GM19328 (cell line): ENCODE data around the gene PIEZO1.

Experiments
- ATAC-seq: cut with Tn5 transposase; IDR thresholded peaks from one replicate; pipeline ENCODE4 v1.9.1; 2021; ENCODE audit warnings: mild to moderate bottlenecking, moderate library complexity; ENCODE audit not compliant: unreplicated experiment

The PIEZO1 gene

DNA sequence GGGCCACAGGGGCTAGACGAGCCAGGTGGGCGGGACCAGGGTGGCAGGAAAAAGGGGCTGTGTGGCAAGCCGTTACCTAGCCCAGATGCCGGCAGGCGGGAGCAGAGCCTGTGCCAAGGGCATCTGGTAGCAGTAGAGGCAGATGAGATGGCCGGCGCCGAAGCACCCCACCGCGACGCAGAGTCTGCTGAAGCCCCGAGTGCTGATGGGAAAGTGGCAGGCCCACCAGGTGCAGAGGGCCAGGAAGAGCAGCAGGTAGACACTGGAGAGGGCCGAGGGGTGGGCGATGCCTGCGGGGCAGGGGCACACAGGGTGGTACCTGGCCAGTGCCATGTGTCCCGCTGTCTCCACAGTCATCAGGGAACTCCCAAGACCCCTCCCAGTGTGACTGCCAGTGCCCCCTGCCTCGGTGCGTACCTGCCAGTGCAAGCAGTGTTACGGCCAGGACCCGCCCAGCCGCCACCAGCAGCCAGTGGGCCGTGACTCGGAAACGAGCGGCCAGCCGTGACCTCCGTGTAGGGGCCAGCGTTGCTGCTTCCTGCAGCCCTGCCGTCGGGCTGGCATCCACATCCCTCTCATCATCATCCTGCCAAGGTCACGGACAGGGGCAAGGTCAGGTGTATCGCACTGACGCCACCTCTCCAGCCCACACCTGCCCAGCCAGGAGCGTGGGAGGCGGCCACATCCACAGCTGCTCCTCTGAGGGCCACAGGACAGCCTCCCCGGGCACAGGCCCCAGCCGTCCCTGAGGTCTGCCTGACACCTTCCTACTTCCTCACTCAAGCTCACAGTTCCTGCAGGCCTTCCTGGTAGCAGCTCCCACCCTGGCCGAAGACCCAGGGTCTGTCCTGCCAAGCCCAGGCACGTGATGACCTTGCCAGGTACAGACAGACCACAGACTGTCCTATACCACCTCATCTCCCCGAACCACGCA lies 46.6 kb downstream of the PIEZO1 start:
- no peak for ATAC-seq

DNA sequence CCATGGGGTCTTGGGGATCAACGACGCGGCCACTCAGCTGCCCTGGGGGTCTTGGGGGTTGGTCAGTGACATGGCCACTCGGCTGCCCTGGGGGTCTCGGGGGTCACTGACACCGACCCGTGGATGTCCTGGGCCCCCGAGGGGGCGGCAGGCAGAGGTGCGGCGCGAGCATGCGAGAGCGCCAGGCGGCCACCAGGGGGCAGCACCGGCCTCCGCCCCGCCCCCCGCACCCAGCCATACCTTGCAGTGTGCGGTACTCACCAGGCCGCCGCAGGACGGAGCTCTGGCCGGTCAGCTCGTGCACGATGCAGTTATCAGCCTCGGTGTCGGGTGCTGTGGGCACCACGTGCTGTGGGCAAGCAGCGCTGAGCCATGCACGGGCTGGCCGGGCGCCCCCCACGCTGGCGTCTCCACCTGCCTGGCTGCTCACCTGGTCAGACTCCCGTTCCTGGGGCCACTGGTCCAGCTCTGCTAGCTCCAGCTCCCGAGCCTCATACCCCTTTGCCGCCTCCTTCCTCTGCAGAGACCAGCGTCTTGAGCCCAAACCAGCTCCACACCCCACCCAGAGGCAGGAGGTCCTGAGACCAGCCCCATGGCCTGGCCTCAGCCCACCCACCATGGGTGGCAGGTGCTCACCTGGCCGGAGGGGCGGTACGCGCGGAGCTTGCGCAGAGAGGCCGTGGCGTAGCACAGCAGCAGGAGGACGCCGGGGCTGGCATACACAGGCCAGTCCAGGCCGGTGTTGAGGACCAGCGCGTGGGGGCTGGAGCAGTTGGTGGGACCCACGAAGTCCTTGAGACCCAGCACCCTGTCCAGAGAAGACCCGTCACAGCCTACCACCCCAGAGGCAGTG lies 47.5 kb downstream of the PIEZO1 start:
- ATAC-seq, result no peak

GRCh38 chr16:88736496-88736895 lies 48.5 kb downstream of the PIEZO1 start:
- no peak for ATAC-seq

GRCh38 chr16:88736088-88736487 lies 48.9 kb downstream of the PIEZO1 start:
- ATAC-seq, result no peak

DNA sequence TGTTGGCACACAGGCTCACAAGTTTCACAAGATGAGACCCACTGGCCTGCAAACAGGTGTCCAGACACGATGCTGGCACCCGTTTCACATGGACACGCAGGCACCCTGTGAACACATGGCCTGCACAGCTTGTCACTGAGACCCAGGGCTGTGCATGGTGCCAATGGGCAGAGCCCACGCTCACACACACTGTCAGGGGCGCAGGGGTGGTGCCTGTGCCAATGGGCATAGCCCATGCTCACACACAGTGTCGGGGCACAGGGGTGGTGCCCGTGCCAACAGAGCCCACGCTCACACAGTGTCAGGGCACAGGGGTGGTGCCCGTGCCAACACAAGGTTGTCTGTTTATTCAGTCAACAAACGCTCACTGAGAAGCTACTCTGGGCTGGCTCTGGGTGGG lies 49.4 kb downstream of the PIEZO1 start:
- ATAC-seq, result no peak

DNA sequence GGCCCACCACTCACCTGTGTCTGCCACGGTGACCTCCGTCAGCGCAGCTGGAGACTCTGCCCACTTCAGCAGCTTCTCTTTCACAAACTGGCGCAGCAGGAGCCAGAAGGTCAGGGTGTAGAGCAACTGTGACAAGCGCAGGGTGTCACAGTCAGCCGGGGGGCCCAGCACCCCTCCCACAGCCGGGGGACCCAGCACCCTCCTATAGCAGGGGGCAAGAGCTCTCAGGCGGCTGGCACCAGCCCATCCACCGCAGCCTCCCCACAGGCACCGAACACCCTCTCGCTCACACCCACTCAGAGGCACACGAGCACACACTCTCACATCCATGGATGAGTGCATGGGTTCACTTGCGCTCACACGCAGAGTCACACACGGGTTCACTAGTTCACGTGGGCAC lies 49.9 kb downstream of the PIEZO1 start:
- ATAC-seq, result no peak

DNA sequence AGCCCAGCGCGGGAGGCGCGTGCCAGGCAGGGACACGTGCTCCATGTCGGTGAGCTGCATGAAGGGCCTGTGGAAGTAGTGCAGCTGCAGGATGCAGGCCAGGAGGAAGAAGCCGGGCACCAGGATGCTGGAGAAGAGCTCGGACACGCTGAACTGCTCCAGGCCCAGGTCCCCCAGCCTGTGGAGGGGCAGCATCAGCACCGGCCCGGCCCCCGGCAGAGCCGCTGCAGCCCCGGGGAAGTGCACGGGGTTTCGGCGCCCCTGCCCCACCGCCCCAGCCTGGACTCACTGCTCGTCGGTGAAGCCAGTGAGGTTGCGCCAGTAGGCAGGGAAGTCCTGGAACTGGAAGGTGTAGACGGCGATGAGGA lies 50.7 kb downstream of the PIEZO1 start:
- ATAC-seq, result no peak

GRCh38 chr16:88733630-88734360 lies 51.2 kb downstream of the PIEZO1 start:
- ATAC-seq, result no peak

DNA sequence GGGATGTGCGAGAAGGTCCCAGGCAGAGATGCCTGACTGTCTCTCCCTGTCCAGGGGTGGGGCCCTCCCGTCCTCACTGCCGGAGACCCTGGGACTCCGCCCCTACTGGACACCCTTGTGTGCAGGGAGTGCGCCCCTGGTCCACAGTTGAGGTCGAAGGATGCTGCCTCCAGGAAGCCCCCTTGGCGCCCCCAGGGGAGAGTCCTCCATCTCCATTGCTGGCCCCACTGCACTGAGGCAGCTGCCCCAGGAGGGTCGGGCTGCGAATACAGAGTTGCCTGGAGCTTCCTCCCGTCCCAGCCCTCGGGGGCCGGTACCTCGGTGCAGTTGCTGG lies 52.1 kb downstream of the PIEZO1 start:
- no peak for ATAC-seq

DNA sequence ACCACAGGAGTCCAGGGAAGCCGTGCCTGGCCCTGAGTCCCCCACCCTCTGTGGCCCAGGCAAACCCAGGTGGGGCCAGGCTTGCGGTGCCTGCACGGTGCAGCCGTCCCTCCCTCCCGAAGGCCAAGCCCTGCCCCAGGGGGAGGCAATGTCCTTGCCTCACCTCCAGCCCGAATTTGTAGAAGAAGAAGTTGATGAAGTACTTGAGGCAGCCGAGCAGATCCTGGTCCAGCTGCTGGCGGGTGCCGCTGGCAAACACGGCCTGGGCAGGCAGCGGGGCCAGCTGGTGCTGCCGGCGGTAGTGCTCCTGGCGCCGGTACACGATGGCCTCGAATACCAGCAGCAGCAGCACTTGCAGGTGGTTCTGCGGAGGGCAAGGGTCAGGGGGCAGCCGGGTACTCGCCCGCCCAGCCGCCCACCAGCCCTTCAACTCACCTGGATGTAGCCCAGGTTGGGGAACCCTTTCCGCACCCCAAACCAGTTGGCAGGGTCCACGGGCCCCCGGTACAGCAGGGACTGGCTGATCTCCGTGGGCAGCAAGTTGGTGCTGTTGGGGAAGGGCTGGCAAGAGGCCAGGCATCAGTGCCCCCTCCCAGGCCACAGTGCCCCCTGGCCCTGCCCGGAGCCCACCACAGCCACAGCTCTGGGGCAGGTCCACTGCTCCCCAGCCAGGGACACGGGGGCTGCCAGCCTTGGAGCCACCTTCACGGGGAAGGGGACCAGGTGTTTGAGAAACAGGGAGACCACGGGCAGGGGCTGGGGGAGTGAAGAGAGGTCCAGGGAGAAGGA lies 52.7 kb downstream of the PIEZO1 start:
- ATAC-seq, result no peak

- ATAC-seq, result no peak
These were observed 53.3 kb downstream of the PIEZO1 start for GRCh38 chr16:88731699-88732098.

GRCh38 chr16:88730632-88731607 lies 54.1 kb downstream of the PIEZO1 start:
- no peak for ATAC-seq

DNA sequence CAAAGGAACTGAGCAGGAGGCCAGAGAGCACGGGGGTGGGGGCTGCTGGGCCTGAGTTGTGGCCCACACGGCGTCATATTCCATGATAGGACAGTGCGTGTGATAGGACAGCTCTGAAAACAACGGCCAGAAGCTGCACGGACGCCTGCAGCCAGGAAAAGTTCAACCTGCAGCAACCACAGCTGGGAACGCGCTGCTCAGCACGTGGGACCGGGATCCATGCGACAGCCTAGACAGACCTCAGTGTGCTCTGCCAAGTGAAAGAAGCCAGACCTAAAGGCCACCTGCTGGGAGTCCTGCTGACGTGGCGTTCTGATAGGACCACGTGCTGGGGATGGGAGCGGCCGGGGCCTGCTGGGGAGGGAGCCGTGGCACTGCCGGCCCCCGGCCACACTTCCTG lies 57.1 kb downstream of the PIEZO1 start:
- ATAC-seq, result no peak

DNA sequence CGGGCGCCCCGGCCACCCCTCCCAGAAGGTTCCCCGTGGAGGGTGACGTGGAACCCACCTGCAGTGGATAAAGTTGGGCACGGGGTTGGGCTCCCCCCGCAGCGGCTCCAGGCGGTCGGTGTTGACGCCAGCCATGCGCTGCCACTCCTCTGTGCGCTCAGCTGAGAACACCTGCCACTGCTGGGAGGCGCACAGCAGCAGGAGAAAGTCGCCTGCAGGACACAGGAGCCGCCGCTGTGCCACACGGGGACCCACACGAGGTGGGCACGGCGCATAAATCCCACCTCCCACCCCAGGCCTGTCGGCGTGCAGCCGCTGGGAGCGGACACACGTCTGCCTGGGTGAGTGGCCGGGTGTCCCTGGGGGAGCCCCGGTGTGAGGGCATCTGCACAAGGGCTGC lies 58.0 kb downstream of the PIEZO1 start:
- no peak for ATAC-seq

DNA sequence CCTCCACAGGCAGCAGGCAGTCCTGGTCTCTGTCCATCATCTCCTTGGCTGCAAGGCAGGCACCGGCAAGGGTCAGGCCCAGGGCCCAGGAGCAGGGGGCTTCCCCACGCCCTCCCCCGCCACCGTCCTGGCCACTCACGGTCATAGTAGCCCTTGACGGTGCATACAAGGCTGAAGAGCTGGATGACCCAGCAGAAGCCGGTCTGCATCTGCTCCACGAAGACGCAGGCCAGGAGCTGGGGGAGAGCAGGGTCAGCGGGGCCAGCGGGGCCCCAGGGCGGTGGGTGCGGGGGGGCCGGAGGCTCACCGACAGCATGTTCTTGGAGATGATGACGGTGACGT lies 58.6 kb downstream of the PIEZO1 start:
- no peak for ATAC-seq

- no peak for ATAC-seq
These were observed 59.2 kb downstream of the PIEZO1 start for GRCh38 chr16:88725609-88726407.

DNA sequence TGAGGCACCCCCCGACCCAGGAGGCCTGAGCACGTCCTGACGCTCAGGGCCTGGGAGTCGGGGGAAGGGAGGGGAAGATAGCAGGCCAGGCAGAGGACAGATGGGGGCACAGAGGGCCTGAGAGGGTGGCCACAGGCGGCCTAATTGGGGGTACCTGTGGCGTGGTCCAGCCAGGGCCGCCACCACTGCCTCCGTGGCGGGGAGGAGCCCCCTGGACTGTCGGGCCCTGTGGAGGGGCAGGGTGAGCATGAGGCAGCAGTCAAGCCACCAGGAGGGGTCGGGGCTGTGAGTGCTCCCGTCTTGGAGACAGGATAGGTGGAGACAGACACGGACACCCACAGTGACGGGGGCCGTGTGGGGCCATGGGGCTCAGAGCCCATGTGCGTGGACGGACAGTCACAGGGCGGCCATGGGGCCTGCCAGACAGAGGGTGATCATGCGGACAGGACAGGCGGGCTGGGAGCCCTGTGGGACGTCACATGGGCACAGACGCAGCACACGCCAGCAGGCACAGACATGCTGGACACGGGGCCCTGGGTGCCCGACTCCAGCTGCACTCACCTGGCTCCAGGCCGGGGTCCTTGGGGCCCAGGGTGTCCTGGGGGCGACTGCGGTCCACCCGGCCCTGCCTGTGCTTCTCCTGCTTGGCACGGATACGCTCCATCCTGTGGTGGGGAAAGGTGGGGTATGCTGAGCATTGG lies 60.0 kb downstream of the PIEZO1 start:
- no peak for ATAC-seq

GRCh38 chr16:88723911-88724310 lies 61.1 kb downstream of the PIEZO1 start:
- no peak for ATAC-seq
